Stromal cell of bone marrow (primary cell): ENCODE measurements around the gene ZCCHC3.

Experiments used
- DNase-seq: peaks from one replicate; pipeline ENCODE4 v3.0.0-alpha.2; 2012; ENCODE audit warnings: low read depth

ZCCHC3 gene

DNA sequence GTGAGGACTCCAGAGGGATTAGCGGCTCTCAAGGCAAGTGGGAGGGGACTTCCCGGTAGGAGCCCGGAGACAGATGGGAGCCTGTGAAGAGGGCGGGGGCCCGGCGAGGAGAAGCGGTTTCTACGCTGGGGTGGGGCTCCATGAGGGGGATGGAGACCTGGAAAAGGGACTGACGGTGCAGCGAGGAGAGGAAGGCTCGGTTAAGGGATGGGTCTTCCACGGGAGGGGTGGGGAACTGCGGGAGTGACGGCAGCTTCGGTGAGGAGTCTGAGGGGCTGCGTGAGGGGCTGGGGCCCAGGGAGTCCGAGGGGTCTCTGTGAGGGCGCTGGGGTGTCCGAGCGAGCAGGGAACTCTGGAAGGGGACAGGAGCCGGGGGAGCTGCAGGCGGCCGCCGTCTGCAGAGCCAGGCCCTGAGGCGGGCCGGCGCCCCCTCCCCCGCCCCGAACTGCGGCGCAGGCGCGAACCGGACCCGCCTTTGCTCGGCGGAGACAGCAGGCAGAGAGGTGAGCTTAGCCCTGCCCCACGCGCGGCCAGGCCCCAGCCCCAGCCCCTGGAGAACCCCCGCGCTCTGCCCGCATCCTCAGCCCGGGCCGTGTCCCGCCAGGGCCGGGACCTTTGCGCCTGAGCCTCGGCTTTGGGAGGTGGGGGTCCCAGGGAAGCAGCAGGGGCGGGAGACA, 49.4 kb downstream of the ZCCHC3 start, which contains the start of gene NRSN2:
Gene NRSN2 (plus strand): TSS at position 472 of the 677 bp plus-strand sequence. CDS start 2,533 bp downstream, outside the sequence.
- peak; percentile 31 for DNase-seq

DNA sequence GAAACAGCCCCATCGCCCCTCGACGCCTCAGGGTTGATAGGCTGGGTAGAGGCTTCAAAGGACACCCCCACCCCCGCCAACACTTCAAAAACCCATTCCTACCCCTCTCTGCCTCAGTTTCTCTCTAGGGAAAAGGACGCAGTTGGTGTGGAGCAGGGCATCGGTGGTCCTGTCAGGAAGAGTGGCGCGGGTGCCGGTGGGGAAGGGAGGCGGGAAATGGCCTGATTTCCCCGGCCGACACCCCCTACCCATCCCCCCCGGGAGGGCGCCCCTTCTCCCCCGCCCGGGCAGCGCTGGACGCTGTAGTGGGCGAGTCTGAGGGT, 49.9 kb downstream of the ZCCHC3 start:
- no peak for DNase-seq

DNA sequence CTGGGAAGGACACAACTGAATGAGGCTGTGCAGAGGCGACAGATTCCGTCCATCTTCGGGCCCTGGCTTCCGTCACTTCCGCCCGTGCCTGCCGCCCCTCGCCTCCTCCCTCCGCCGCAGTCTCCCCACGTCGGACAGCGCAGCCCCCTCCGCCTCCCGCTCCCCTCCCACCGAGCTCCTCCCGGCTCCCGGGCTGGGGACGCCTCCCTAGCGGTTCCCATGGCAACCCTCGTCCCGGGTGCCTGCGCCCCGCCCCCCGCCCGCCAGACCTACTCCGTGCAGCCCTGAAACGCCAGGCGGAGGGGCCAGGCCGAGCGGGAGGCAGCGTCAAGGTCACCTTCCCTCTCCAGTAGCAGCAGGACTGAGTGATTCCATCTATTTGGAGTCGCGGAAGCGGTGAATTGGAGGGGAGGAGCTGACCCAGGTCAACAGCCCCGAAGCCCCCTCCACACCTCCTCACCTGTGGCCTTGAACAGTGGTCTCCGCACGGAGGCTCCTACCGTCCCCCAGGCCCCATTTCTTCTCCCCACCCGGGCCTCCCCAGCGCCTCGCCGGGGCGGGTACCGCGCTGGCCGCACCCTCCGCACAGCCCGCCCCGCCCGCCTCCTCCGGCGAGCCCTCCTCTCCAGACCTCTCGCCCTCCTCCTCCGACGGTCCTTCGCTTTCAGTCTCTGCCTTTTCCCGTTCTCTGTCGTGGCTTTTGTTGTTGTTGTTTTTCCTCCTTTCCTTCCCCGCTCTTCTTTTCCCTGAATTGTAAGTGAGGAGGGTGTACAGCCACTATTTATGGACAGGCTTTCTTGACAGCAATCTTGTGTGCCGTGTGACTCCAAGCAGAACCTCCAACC, 50.5 kb downstream of the ZCCHC3 start:
- DNase-seq = peak; percentile 87

DNA sequence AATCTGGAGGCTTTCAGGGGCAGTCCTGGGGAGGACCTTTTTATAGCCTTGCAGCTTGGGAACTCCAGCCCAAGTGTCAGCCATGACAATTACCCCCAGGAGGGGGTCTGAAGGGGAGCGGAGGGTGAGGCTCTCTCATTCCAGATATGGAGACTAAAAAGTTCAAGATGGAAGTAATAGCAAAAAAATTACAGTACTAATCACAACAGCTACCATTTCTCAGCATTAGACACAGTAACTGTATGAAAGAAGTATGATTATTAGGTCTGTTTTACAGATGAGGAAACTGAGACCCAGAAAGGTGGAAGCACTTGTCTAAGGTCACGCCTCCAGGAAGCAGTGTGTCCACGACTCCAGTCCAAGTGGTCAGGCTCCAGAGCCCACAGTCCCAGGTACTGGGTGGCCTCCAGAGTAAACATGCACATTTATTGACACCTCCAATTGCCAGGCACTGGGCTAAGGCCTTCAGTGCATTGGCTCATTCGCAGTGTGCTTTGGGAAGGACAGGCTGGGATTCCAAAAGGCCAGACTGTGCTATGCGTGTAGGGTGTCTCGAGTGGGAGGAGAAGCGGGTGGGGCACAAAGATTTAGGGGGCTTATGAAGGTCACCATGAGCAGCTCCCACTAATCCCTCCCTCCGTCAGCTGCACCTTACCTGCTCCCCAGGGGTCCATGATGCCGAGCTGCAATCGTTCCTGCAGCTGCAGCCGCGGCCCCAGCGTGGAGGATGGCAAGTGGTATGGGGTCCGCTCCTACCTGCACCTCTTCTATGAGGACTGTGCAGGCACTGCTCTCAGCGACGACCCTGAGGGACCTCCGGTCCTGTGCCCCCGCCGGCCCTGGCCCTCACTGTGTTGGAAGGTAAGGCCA, 51.8 kb downstream of the ZCCHC3 start:
- DNase-seq = no peak
